Jurkat, Clone E6-1 (cell line): Measurements from ENCODE around the gene ADAM12.

Experiments used
- DNase-seq: peaks from one replicate; pipeline ENCODE4 v3.0.0-alpha.2; 2011; ENCODE audit warnings: low read depth, low spot score
- H3K4me3 ChIP-seq: 2 replicates; pipeline ENCODE4 v1.5.1; 2011; ENCODE audit warnings: mild to moderate bottlenecking, low read length, control low read depth, moderate library complexity

The ADAM12 gene

DNA sequence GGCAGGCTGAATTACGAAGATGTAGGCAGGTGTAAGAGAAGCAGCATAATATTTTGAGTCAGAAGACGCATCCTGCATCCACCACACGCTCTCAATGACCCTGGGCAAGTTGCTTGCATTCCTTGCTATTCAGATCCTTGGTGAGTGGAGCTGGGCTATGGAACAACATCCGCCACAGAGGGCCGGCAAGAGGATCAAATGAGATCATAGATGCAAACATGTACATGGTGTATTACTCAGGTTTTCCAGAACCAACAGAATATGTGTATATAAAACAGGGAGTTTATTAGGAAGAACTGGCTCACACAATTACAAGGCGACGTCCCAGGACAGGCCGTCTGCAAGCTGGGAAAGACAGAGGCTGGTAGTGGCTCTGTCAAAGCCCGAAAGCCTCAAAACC, 51.5 kb downstream of the ADAM12 start:
- no peak for DNase-seq
- H3K4me3 ChIP-seq: no peak overlapping the region

DNA sequence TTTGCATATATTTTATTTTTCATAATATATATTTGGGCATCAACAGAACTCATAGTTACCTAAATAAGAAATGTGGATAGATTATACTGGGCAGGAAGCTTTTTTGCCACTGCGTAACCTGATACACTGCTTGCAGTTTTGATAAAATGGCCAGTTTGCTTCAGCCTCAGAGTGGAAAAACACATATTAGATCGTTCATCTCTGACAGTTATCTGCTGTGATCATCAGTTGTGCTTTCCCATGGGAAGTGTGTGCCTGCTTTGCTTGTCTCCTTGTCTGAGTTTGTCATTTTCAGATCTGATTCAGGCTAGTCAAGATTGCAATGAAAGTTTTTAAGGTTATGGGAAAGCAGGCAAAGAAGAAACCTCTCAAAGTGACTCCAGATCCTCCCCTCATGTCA, 54.0 kb downstream of the ADAM12 start:
- no peak for DNase-seq
- no peak overlapping the region for H3K4me3 ChIP-seq

DNA sequence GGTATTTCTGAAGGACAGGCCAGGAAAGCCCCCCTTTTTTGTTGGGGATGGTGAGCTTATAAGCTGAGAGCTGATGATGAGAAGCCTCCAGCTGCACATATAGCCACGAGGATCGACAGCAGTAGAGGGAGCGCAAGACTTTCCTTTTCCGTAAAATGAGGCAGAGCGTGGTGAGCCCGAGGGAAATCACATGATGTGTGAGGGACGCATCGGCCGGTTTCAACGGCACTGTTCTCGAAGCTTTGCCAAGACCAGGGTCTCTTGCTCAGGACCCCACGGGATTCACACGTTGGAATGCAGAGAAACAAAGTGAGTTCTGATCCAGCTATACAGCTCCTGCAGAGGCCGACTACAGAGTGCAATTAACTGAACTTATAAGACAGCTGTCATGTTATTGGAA, 55.7 kb downstream of the ADAM12 start:
- H3K4me3 ChIP-seq: no peak overlapping the region
- DNase-seq: no peak

- H3K4me3 ChIP-seq: no peak overlapping the region
- DNase-seq: no peak
These were observed 57.2 kb downstream of the ADAM12 start for GRCh38 chr10:126331101-126331500.

GRCh38 chr10:126324826-126325225, 63.5 kb downstream of the ADAM12 start:
- no peak overlapping the region for H3K4me3 ChIP-seq
- DNase-seq: no peak

GRCh38 chr10:126321440-126321839, 66.8 kb downstream of the ADAM12 start:
- H3K4me3 ChIP-seq: no peak overlapping the region
- no peak for DNase-seq

DNA sequence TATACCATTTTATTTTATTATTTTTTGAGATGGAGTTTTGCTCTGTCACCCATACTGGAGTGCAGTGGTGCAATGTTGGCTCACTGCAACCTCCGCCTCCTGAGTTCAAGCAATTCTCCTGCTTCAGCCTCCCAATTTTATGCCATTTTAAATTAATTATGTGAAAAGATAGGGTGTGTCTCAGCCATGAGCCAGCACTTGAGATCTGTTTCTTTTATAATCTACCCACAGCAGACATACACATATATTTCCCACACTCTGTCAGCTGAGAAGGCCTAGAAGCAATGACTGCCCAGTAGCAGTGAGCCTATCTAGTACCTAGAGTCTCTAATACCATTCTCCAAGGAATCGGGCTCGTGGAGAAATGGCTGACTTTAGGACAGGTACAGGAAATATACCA, 70.5 kb downstream of the ADAM12 start:
- H3K4me3 ChIP-seq: no peak overlapping the region
- no peak for DNase-seq

DNA sequence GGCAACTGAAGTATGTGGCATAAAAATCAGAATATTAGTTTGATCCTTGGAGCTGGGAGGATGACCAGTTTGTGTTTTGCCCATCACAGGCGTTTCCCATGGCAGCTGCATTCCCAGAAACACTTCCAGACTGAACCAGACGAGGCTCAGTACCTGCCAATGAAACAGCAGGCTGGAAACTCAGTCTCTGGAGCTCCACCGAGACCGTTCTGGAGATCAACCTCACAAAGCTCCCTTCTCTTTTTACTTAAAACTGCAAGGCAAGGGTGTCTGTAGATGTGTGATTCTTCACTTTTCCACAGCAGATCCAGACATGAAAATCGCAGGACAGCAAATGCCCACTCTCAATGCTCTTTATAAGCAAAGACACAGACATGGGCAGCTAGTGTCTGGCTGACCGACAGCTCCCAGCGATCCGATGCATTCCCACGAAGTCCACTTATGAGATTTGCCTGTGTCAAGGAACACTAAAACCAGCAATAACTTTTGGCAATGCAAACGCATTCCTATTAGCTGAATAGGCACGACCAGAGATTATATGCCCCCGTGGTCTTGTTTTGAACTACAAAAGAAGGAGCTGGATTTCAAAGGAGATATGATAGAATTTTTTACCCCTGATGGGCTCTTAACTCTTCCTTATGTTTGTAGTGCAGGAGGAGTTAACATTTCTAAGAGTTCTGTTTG, 72.6 kb downstream of the ADAM12 start:
- no peak overlapping the region for H3K4me3 ChIP-seq
- DNase-seq: no peak

GRCh38 chr10:126314863-126315493, 73.3 kb downstream of the ADAM12 start:
- no peak for DNase-seq
- no peak overlapping the region for H3K4me3 ChIP-seq

- no peak for DNase-seq
- H3K4me3 ChIP-seq: no peak overlapping the region
These were observed 76.1 kb downstream of the ADAM12 start for GRCh38 chr10:126312167-126312566.

DNA sequence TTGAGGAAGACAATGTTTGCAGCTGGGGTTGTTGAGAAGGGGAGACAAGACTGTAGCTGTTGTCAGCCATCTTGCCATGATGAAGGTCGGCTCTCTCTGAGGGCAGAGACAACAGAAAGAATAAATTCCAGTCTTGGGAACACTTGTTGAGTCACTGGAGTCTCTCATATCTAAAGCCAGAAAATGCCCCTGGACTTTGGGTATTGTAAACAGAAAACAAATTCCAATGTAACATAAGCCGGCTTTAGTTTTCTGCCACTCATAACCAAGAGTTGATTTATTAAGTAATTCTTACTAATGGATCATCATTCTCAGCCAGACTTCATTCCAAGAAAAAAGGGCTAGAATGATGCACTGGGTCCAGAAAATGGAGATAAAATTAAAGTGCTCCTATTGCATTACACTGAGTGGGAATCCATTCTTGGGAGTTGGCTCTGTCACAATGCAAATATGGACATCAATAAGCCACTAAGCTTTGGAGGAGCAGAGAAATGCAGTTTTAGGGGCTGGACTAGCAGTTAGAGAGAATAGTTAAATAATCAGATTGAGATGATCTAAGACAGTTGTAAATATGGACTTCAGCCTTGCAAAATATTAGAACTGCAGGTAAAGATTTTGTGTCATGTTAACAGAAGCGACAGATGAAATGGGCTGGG, 78.9 kb downstream of the ADAM12 start:
- no peak overlapping the region for H3K4me3 ChIP-seq
- no peak for DNase-seq

DNA sequence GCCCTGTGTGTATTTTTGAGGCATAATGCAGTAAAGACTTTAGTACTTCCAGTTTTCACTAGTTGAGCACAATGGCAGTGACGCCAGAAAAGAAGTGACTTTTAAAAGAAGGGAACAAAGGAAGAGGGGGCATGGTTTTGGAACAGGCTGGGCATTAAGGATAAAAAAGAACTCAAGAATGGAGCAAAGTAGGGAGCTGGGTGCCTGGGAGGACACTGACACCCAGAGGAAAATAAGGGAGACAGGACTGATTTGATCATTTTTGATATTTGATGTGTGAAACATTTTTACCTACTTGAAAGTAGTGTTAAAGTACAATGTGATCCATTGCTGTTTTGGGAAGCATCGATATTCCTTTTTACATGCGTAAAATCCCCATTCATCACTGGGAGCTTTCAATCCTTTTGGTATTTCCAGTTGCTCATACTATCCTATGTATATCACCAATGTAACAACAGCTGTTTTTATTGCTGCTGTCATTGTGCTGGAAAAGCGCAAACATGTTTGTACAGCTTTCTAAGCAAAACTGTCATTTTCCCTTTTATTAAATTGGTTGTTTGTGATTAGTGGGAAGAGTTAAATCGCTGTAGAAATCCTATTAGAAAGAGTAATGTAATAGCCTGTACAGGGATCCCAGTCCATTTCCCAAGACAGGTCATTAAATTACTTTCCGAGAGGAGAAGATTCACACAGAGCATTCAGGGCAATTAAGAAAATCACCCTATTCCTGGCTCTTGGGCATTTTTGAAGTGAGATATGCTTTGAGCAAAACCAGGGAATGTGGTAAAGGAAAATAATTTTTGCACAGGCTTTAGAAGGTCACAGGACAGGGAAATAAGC, 85.2 kb downstream of the ADAM12 start:
- no peak overlapping the region for H3K4me3 ChIP-seq
- DNase-seq: no peak

DNA sequence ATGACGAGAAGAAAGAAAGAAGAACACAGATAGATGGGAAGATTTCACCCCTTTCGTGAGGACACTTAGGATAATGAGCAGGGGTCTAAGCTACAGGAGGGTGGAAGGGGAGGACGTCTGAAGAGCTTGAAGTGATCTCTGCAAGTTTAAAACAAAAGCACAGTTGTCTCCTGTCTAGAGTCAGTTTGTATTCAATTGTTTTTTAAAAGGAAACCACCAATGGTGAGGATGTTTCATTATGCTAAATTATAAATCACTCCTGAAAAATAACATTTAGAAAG, 85.9 kb downstream of the ADAM12 start:
- DNase-seq: no peak
- H3K4me3 ChIP-seq: no peak overlapping the region

- no peak for DNase-seq
- no peak overlapping the region for H3K4me3 ChIP-seq
These were observed 86.4 kb downstream of the ADAM12 start for GRCh38 chr10:126301701-126302475.

GRCh38 chr10:126294451-126294850, 93.8 kb downstream of the ADAM12 start:
- H3K4me3 ChIP-seq: no peak overlapping the region
- DNase-seq: no peak

DNA sequence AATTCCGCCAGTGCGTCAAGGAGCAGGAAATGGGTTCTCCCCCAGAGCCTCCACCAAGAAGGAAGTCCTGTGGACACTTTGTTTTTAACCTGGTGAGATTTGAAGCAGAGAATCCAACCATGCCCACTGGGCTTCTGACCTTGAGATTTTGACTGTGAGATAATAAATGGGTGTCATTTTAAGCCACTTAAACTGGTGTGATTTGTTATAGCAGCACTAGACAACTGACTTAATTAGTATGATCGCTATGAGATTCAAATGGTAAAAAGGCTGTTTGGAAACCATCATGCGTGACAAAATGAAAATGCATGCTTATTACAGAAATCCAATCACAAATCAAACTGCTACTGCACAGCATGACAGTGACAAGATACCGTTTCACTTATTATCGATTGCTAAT, 98.0 kb downstream of the ADAM12 start:
- DNase-seq: no peak
- no peak overlapping the region for H3K4me3 ChIP-seq

GRCh38 chr10:126288547-126289493, 99.5 kb downstream of the ADAM12 start:
- no peak for DNase-seq
- H3K4me3 ChIP-seq: no peak overlapping the region

DNA sequence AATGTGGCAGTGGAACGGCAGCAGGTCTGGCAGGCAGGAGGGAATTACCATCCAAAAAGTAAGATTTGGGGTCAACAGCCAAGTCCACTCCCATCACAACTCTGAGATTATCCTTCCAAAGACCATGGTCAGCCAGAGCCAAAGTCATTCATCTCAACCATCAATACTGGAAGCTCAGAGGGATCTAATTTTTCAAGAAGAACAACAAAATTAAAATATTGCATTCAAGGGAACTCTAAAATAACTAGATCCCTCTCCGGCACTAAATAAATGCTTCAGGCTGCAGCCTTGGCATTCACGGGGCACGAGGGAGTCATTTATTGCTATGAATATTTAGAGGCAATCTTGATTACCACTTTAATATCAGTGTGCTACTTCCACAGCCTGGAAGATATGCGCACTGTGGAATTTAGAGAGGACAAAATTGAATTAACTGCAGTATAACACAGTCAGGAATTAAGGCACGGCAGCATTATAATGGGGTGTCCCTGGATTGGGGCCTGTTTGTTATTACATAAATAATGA, 102.0 kb downstream of the ADAM12 start:
- no peak overlapping the region for H3K4me3 ChIP-seq
- no peak for DNase-seq
